ENCODE data around the gene ARHGAP28.

ARHGAP28 gene

GRCh38 chr18:6734726-6735430 is 5.4 kb downstream of the ARHGAP28 start:
- DNase-seq, result peak; percentile 74

- DNase-seq, result no peak
Observed at GRCh38 chr18:6737833-6738232, 8.3 kb downstream of the ARHGAP28 start.

- DNase-seq, result no peak
Observed at GRCh38 chr18:6738622-6739021, 9.1 kb downstream of the ARHGAP28 start.

GRCh38 chr18:6741232-6741663 is 11.7 kb downstream of the ARHGAP28 start:
- DNase-seq, result no peak

GRCh38 chr18:6741786-6742185 is 12.3 kb downstream of the ARHGAP28 start:
- DNase-seq, result no peak

- no peak for DNase-seq
Observed at GRCh38 chr18:6743999-6744398, 14.5 kb downstream of the ARHGAP28 start.

GRCh38 chr18:6744816-6745455 is 15.4 kb downstream of the ARHGAP28 start:
- no peak for DNase-seq

GRCh38 chr18:6745504-6746031 is 16.1 kb downstream of the ARHGAP28 start:
- DNase-seq, result no peak

GRCh38 chr18:6746386-6746960 is 17.0 kb downstream of the ARHGAP28 start:
- DNase-seq, result no peak

- DNase-seq, result peak; percentile 9
Observed at GRCh38 chr18:6747646-6748045, 18.1 kb downstream of the ARHGAP28 start.

GRCh38 chr18:6748241-6748640 is 18.7 kb downstream of the ARHGAP28 start:
- no peak for DNase-seq

GRCh38 chr18:6750411-6750810 is 20.9 kb downstream of the ARHGAP28 start:
- DNase-seq, result no peak

- no peak for DNase-seq
Observed at GRCh38 chr18:6751222-6751621, 21.7 kb downstream of the ARHGAP28 start.

- DNase-seq, result no peak
Observed at GRCh38 chr18:6752202-6752860, 22.8 kb downstream of the ARHGAP28 start.

GRCh38 chr18:6755107-6755506 is 25.6 kb downstream of the ARHGAP28 start:
- no peak for DNase-seq

- no peak for DNase-seq
Observed at GRCh38 chr18:6757931-6758330, 28.4 kb downstream of the ARHGAP28 start.

- no peak for DNase-seq
Observed at GRCh38 chr18:6759579-6759978, 30.1 kb downstream of the ARHGAP28 start.

GRCh38 chr18:6763524-6763923 is 34.0 kb downstream of the ARHGAP28 start:
- DNase-seq, result no peak

GRCh38 chr18:6764382-6764781 is 34.9 kb downstream of the ARHGAP28 start:
- DNase-seq, result no peak

GRCh38 chr18:6773777-6774176 is 44.3 kb downstream of the ARHGAP28 start:
- DNase-seq, result no peak

GRCh38 chr18:6775237-6775636 is 45.7 kb downstream of the ARHGAP28 start:
- no peak for DNase-seq

- no peak for DNase-seq
Observed at GRCh38 chr18:6775702-6776101, 46.2 kb downstream of the ARHGAP28 start.

- no peak for DNase-seq
Observed at GRCh38 chr18:6776188-6776587, 46.7 kb downstream of the ARHGAP28 start.

GRCh38 chr18:6777509-6777908 is 48.0 kb downstream of the ARHGAP28 start:
- DNase-seq, result no peak

Data from DMS 273 treated with DMSO at 0.1 percent for 48 hours (cell line).